ENCODE measurements around the gene NUDCD3.

The NUDCD3 gene

GRCh38 chr7:44335184-44335583, 155.3 kb downstream of the NUDCD3 start:
- H3K9ac ChIP-seq (ENCODE audit: low read length) = no peak overlapping the region
- no peaks in the 10 kb centered on the region for H4K20me1 ChIP-seq (ENCODE audit: insufficient read depth, low read length)
- no peak overlapping the region for H3K4me2 ChIP-seq (ENCODE audit: low read depth, low read length)
- no peaks in the 10 kb centered on the region for H3K9me2 ChIP-seq (replicated peaks; ENCODE audit: insufficient read depth, low read length)
- H3K9me3 ChIP-seq (replicated peaks; ENCODE audit: insufficient read depth, low read length) = no peaks in the 10 kb centered on the region
- H3K36me3 ChIP-seq (replicated peaks; ENCODE audit: insufficient read depth, low read length) = no peaks in the 10 kb centered on the region
- DNase-seq = no peak
- TF ChIP-seq, protein P1, sequence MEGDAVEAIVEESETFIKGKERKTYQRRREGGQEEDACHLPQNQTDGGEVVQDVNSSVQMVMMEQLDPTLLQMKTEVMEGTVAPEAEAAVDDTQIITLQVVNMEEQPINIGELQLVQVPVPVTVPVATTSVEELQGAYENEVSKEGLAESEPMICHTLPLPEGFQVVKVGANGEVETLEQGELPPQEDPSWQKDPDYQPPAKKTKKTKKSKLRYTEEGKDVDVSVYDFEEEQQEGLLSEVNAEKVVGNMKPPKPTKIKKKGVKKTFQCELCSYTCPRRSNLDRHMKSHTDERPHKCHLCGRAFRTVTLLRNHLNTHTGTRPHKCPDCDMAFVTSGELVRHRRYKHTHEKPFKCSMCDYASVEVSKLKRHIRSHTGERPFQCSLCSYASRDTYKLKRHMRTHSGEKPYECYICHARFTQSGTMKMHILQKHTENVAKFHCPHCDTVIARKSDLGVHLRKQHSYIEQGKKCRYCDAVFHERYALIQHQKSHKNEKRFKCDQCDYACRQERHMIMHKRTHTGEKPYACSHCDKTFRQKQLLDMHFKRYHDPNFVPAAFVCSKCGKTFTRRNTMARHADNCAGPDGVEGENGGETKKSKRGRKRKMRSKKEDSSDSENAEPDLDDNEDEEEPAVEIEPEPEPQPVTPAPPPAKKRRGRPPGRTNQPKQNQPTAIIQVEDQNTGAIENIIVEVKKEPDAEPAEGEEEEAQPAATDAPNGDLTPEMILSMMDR (IDR thresholded peaks at IDR 0.05; ENCODE audit: low read length) = no peak
- TF ChIP-seq EZH2phosphoT487 (IDR thresholded peaks at IDR 0.05; ENCODE audit: low read length) (no peak), EZH2 (optimal IDR thresholded peaks at IDR 0.05; ENCODE audit: low read depth, low read length) (no peak)
- no peaks in the 10 kb centered on the region for H3K27me3 ChIP-seq (replicated peaks; ENCODE audit: insufficient read depth, low read length)
- no peaks in the 10 kb centered on the region for H3K79me2 ChIP-seq (ENCODE audit: low read length)
- H3K4me1 ChIP-seq (ENCODE audit: low read length) = no peaks in the 10 kb centered on the region
- no peak overlapping the region for H2AFZ ChIP-seq (ENCODE audit: low read length)
- no peaks in the 10 kb centered on the region for H3F3A ChIP-seq (ENCODE audit: insufficient read depth, low read length)
- no peak overlapping the region for H3K4me3 ChIP-seq (ENCODE audit: low read length)
- no peak overlapping the region for H3K27ac ChIP-seq (ENCODE audit: low read length)

GRCh38 chr7:44334734-44335097, 155.7 kb downstream of the NUDCD3 start:
- TF ChIP-seq EZH2 (optimal IDR thresholded peaks at IDR 0.05; ENCODE audit: low read depth, low read length) (no peak), EZH2phosphoT487 (IDR thresholded peaks at IDR 0.05; ENCODE audit: low read length) (no peak)
- TF ChIP-seq, protein P1 (IDR thresholded peaks at IDR 0.05; ENCODE audit: low read length) = no peak
- Histone ChIP-seq H3K9me2 (replicated peaks; ENCODE audit: insufficient read depth, low read length) (no peaks in the 10 kb centered on the region), H3K36me3 (replicated peaks; ENCODE audit: insufficient read depth, low read length) (no peaks in the 10 kb centered on the region), H3K4me2 (ENCODE audit: low read depth, low read length) (no peak overlapping the region), H3K9me3 (replicated peaks; ENCODE audit: insufficient read depth, low read length) (no peaks in the 10 kb centered on the region), H3K4me3 (ENCODE audit: low read length) (no peak overlapping the region), H3K27ac (ENCODE audit: low read length) (no peak overlapping the region), H3K9ac (ENCODE audit: low read length) (no peak overlapping the region), H3K79me2 (ENCODE audit: low read length) (no peaks in the 10 kb centered on the region), H3K4me1 (ENCODE audit: low read length) (no peaks in the 10 kb centered on the region), H2AFZ (ENCODE audit: low read length) (no peak overlapping the region), H4K20me1 (ENCODE audit: insufficient read depth, low read length) (no peaks in the 10 kb centered on the region), H3F3A (ENCODE audit: insufficient read depth, low read length) (no peaks in the 10 kb centered on the region), H3K27me3 (replicated peaks; ENCODE audit: insufficient read depth, low read length) (no peaks in the 10 kb centered on the region)
- DNase-seq = no peak

- Histone ChIP-seq H3F3A (ENCODE audit: insufficient read depth, low read length) (no peaks in the 10 kb centered on the region), H3K9me2 (replicated peaks; ENCODE audit: insufficient read depth, low read length) (no peaks in the 10 kb centered on the region), H3K27ac (ENCODE audit: low read length) (no peak overlapping the region), H3K9me3 (replicated peaks; ENCODE audit: insufficient read depth, low read length) (no peaks in the 10 kb centered on the region), H3K4me1 (ENCODE audit: low read length) (no peaks in the 10 kb centered on the region), H3K79me2 (ENCODE audit: low read length) (no peaks in the 10 kb centered on the region), H4K20me1 (ENCODE audit: insufficient read depth, low read length) (no peaks in the 10 kb centered on the region), H3K4me3 (ENCODE audit: low read length) (no peak overlapping the region), H3K27me3 (replicated peaks; ENCODE audit: insufficient read depth, low read length) (no peaks in the 10 kb centered on the region), H3K36me3 (replicated peaks; ENCODE audit: insufficient read depth, low read length) (no peaks in the 10 kb centered on the region), H2AFZ (ENCODE audit: low read length) (no peak overlapping the region), H3K4me2 (ENCODE audit: low read depth, low read length) (no peak overlapping the region), H3K9ac (ENCODE audit: low read length) (no peak overlapping the region)
- no peak for DNase-seq
- TF ChIP-seq EZH2phosphoT487 (IDR thresholded peaks at IDR 0.05; ENCODE audit: low read length) (no peak), EZH2 (optimal IDR thresholded peaks at IDR 0.05; ENCODE audit: low read depth, low read length) (no peak)
- TF ChIP-seq, protein P1 (IDR thresholded peaks at IDR 0.05; ENCODE audit: low read length) = no peak
Measured at GRCh38 chr7:44333911-44334733, 156.3 kb downstream of the NUDCD3 start.

Measured in MM.1S (cell line).